Measurements from ENCODE around the gene CELSR1.

CELSR1 gene

DNA sequence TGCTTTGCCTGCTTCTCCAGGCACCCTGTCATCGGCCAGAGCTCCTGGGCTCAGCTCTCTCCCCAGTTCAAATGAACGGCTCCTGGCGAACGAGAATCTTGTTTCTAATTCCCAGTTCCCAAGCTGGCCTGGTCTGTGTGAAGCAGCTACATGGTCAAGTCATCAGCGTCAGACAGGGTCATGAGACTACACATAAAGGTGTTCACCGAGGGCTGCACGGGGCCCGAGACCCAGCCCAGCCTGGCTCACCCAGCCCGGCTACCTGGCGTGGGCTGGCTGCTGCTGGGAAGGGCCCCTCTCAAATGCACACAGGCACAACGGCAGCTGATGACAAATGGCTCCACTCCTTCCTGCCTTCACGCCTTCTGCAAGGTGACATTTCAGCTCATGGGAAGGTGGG, 14.6 kb upstream of the CELSR1 start:
- DNase-seq (ENCODE audit: low spot score), result no peak

DNA sequence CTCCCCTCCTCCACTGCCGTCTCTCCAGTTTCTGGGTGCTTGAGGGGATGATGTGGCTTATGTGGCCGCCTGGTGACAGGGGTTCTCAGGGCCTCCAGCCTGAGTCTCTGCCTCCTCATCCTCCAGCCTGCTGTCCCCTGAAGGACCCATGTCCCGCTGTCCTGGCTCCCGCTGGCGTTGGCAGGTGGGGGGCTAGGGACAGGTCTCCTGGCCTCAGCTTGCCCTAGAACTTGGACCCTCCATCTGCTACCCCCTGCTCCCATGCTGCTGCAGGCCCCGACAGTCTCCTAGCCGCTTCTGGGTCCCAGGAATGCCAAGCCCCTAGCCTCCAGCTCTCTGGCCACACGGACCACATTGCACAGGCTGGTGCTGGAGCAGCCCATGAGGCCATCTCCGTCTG, 13.9 kb upstream of the CELSR1 start:
- DNase-seq (ENCODE audit: low spot score), result no peak

DNA sequence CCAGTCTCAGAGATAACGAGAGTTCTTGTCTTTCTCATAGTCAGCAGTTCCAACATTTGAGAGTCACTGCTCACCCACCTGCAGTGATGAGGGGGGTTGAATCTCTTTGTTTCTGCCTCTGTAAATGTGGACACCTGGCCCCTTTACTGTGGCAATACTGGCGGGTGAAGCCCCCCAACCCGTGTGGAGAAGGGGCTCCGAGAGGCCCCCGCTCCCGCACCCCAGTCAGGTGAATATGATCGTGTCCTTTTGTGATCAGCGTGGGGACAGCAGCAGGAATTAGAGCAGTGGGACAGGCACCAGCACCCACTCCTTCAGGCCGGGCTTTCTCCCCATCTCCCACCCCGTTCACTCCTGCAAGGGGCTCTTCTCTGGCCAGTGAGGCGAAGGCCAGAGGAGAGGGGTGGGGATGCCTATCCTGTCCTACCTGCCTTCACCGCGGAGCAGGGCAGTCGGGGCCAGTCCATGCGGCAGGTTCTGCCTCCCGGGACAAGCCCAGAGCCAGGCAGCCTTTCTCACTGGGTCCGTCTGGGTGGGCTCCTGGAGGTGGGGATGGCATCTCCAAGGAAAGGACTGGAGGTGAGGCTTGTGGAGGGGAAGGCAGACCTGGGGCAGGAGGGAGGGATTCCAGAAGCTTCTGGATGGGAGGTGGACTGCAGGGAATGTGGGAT, 12.7 kb upstream of the CELSR1 start:
- no peak for DNase-seq (ENCODE audit: low spot score)

DNA sequence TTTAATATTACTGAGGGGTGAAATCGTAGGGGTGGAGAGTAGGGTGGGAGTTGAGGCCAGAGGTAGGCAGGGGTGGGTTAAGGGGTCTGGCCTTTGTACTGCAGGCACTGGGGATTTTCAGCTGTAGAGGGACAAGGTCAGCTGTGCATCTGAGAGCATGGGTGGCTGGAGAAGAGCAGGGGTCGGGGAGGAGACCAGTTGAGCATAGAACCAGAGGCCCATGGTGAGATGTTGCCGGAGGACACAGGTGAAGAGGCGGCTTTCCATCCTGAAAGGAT, 12.1 kb upstream of the CELSR1 start:
- DNase-seq (ENCODE audit: low spot score), result no peak

DNA sequence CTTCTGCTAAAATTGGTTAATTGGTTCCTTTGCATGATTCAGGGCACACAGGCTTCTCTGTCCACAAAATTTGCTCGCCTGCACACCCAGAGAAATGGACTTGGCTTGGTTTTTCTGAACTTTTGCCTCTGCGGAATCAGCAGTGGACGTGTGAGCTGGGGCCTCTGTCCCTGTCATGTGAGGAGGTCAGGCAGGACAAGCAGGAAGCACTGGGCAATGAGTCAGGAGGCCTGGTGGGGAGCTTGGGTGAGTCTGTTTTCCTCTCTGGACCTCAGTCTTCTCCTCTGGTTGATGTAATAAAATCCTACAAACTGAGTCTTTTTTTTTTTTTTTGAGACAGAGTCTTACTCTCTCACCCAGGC, 10.4 kb upstream of the CELSR1 start:
- no peak for DNase-seq (ENCODE audit: low spot score)

DNA sequence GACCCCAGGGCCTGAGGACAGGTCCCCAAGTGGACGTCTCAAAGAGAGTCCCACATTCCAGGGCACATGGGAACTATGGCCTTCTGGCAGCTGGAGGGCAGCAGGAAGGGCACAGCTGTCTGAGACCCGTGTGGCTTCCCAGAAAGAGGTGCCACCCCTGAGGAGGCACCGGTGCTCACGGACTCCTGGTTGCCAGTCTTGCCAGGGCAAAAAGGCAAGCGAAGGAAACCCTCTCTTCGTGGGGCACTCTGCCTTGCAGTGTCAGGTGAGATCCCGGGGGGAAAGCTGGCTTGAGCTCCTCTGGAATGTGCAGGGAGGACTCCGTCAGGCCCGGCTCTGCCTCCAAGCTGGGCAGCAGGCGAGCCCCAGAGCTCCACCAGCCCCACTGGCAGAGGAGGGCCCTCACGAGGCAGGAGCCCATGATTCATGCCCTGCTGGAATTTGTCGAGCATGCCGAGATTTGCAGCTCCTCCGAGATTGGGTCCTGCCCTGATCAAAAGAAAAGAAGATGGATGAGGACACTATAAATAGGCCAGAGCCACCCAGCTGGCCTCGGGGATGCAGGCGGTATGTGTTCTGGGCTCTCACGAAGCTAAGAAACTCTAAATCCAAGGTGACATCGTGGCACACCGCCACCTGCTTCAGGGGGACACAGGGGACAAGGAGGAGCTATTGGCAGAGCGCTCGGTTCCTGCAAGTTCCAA, 9.9 kb upstream of the CELSR1 start:
- no peak for DNase-seq (ENCODE audit: low spot score)

DNA sequence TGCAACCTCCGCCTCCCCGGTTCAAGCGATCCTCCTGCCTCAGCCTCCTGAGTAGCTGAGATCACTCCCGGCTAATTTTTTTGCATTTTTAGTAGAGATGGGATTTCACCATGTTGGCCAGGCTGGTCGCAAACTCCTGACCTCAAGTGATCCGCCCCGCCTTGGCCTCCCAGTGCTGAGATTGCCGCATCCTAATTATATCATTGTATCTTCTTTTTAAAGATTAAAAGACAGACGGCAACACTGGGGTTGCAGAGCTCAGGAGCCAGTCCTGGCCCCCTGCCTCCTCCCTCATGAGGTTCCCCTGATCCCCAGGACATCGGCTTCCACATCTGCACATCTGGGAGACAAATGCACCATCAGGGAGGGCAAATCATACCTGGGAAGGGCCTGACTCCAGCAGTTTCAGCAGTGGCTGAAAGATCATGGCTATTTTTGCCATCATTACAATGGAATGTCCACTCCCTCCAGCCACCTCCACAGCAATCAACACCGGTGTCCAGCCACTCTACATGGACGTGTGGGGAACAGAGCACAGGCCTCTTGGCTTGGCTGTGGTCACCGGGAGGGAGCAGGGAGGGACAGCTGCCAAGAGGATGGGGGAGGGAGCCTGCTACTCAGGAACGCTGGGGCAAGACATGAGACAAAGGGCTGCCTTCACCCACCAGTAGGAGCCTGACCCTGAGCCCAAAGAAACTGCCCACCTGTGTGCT, 9.2 kb upstream of the CELSR1 start:
- DNase-seq (ENCODE audit: low spot score), result no peak

DNA sequence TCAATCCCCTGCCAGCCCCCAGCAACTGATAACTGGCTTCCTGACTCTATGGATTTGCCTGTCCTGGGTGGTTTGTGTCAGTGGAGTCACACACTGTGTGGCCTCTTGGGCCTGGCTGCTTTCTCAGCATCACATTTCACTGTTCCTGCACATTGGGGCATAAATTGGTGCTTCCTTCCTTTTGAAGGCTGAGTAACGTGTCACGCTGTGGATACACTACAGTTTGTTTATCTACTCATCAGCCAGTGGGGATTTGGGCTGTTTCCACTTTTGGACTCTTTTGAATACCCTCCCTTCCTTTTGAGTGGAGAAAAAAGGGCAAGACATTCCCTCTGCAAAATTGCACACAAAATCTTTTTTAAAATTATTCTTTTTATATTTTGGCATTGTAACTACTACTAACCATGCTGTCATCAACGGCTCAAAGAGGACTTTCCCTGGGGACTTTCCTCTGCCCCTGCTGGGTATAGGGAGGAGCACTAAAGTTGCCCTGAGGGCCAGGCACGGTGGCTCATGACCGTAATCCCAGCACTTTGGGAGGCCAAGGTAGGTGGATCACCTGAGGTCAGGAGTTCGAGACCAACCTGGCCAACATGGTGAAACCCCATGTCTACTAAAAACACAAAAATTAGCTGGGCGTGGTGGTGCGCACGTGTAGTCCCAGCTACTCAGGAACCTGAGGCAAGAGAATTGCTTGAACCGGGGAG, 7.8 kb upstream of the CELSR1 start:
- no peak for DNase-seq (ENCODE audit: low spot score)

DNA sequence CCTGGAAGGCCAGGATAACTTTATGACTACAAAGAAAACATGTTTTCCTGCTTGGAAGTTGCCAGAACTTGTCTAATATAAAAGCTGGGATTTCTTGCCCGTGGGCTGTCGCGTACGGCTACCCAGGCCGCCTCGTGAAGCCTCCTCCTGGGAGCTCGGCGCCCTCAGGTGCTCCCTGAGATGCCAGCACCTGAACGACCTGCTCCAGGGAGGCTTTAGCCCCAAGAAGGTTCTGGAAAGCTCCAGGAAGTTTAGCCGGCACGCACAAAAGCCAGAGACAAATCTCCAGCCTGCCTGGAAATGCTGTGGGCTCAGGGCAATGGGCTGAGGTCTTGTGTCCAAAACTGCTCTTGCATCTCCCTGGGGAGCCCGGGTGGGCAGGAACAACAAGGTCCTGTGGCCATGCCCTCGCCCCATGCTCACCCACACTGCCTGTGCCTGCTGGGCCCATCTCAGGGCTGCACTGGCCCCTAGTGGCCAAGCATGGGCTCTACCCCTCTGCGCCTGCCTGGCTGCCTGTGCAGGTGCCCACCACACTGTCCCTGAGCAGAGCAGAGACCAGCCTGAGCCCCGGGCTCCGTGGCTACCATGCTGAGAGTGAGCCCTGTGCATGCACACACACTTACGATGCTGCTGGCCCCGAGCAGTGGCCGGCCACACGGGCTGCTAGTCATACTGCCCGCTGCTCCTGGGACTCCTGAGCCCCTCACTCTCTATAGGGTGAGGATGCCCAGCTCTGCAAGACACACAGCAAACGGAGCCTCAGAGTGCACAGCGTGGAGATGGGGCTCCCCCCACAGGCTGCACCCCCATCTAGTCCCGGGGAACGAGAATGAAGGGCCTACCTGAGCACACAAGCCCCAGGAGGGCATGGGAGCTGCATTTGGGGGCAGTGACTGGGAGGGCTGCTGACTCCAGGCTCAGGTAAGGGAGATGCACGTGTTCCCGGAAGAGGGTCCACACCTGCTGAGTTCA, 4.9 kb upstream of the CELSR1 start:
- DNase-seq (ENCODE audit: low spot score), result no peak

DNA sequence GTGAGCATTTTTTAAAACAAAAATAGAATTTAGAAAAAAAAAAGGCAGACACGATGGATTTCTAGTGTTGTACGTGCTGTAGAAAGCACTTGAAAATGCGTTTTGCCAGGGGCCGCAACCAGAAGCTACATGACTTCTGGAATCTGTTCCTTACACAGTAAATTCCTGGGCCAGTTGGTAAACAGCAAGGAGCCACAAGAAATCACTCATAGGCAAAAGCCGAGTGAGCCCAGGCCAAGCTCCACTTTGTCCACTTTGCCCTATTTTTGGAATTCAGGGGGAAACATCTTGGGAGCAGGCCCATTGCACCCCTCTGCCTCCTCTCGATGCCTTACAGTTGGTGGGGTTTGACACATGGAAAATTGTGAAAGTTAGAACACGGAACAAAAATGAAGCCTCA, 4.1 kb upstream of the CELSR1 start:
- DNase-seq (ENCODE audit: low spot score), result no peak

DNA sequence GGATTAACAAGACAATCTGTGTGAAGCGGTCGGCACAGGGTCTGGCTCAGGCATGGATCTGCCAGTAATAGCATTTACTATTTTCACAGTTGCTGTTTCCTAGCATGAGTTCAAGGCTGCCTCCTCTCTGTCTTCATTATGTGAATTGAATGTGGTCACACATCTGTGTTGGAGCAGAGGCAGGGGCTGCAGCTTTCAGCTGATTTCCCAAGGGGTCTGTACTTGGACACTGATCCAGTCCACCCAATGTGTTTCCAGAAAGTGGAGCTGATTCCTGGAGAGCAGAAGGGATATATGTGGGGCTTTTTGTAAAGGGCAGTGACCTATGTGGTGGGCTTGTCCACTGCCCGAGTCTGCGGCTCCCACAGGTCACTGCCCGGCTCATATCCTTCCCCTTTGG, 3.5 kb upstream of the CELSR1 start:
- DNase-seq (ENCODE audit: low spot score), result no peak

DNA sequence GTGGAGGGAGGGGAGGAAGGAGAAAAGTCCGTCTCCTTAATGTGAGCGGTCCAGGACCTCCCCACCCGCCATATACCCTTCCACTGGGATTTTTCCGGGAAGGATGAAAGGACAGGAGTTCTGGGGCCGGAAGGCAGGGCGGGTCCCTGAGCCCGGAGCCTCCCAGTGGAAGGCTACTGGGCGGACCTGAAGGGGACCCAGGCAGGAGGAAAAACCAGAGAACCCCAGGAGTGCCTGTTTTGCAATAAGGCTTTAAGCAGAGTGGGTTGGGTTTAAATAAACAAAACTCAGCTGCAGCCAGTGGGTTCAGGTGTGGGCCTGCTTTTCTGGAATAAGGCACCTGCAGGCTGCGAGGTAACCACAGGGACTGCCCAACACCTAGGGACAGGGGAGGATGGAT, 1.7 kb upstream of the CELSR1 start:
- DNase-seq (ENCODE audit: low spot score), result no peak

DNA sequence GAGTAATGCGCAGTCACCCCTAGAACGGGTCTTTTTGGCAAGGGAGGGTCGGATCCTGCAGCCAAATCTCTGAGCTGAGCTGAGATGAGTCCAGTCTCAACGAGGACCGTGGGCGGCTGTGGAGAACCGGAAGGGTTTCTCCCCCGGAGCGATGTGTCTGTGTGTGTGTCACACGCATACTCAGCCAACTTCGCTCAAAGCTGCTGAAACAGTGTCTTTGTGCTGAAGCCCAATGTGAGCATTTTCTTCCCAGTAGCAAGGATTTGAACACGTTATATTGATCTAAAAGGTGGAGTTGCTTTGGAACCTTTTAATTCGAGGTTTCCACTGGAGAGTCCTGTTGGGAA, 1.4 kb upstream of the CELSR1 start:
- no peak for DNase-seq (ENCODE audit: low spot score)

DNA sequence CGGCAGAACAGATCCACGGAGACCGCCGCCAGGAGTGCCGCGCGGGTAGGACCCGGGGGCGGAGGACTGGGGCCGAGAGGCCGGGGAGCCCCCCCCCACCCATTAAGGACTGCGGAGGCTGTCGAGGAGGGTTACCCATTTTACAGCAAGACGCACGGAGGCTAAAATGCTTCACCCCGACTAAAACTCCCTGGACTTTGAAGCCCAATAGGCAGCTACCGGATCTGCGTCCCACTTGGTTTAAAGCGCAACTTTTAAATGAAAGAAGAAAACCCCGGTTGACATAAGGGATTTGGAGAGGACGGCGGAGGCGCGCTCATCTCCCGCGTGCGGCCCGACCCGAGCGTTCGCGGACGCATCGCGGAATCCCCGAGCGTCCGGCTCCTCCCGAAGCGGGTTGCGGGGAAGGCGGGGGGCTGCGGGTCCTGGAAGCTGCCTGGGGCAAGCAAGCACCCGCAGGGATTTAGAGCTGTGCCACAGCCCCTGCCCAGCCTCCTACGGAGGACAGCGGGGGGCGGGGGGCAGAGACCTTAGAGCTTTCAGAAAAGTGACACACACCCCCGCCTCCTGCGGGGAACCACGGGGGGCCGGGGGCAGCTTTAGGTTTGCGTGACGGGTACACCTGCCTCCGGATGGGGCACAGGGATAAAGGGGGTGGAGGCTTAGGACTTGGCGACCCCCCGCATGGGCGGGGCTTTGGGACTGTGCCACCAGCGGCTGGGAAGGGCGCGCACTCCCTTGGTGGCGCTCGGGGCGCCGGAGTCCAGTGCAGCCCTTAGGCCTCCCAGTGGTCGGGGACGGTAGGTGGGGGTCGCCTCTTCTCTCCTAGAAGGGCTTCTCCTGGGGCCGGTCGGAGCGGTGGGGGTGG, 760 bp upstream of the CELSR1 start:
- DNase-seq (ENCODE audit: low spot score), result no peak

DNA sequence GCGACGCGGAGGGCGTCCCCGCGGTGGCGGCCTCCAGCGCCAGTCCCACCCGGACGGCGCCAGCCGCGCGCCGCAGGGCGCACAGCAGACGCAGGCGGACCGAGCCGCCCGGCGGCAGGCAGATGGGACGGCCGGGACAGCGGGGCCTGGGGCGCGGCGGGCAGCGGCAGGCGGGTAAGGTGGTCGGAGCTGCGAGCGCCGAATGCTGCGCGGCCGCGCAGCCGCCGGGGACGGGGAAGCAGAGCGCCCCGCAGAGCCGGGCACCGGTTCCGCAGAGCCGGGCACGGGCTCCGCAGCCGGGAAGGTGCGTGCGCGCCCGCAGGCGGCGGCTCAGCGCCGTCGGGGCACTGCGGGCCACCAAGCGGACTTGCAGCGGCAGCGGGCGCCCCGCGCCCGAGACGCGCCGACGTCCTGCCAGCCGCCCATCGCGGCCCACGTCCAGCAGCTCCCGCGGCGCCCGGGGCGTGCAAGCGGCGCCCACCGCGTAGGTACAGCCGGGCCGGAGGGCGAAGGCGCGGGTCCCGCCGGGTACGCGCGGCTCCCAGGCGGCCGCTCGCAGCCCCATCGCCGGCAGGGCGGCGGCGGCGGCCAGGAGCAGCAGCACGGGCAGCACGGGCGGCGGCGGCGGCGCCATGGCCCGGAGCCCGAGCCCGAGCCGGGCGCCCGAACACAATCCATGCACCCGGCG, 739 bp downstream of the CELSR1 start:
- no peak for DNase-seq (ENCODE audit: low spot score)

DNA sequence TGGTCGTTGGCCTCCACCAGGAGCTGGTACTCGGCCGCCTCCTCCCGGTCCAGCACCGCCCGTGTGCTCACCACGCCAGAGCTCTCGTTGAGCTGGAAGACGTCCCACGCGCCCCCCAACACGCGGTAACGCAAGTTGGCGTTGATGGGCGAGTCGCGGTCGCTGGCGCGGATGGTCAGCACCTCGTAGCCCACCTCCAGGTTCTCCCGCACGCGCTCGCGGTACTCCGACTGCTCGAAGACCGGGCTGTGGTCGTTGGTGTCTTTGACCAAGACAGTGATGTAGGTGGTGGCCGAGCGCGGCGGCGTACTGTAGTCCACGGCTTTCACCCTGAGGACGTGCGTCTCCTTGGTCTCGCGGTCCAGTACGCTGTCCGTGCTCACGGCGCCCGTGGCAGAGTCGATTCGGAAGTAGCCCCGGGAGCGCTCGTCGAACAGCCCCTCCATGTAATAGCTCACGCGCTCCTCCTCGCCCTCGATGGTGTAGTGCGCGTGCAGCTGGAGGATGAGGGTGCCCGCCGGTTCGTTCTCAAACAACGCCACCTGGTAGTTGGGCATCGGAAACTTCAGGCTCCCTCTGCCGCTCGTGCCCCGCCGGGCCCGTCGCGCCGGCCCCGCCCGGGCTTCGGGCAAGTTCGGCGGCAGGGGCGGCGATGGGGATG, 1.4 kb downstream of the CELSR1 start:
- no peak for DNase-seq (ENCODE audit: low spot score)

DNA sequence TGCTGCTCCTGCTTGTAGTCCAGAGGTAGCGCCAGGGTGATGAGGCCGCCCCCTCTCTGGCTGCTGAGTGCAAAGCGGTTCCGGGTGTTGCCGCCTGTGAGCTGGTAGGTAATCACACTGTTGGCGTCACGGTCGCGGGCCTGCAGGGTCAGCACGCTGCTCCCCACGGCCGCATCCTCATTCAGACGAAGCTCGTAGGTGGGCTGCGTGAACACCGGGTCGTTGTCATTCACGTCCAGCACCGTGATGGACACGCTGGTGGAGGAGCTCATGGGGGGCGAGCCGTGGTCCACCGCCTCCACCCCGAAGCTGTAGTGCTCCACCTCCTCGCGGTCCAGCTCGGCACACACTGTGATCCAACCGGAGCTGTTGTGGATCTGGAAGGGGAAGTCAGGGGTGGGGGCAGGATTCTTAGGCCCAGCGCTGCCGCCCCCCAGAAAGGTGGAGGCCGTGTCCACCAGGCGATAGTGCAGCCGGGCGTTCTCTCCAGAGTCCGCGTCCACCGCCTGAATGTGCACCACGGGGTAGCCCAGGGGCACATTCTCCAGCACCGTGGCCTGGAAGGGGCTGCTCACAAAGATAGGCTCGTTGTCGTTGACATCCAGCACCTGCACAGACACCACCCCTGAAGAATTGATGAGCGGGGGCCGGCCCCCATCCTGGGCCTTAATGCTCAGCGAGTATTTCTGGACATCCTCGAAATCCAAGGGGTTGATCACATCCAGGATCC, 2.4 kb downstream of the CELSR1 start:
- DNase-seq (ENCODE audit: low spot score), result no peak

DNA sequence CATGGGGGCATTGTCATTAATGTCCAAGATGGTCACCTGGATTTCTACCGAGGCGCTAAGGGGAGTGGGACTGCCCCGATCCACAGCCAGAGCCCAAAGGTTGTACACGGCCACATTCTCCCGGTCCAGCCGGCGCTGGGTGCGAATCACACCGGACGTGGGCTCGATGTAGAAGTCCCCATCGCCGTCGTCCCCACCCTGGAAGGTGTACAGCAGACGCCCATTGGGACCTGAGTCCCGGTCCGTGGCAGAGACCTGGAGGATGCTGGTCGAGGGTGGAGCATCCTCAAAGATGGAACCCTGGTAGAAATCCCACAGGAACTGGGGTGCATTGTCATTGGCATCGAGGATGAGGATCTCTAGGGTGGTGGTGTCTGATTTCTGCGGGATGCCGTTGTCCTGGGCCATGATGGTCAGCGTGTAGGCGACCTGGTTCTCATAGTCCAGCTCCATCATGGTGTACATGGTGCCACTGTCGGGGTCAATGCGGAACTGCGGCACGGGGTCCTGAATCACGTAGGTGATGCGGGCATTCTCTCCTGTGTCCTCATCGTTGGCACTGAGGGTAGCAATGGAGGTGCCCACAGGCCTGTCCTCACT, 3.1 kb downstream of the CELSR1 start:
- no peak for DNase-seq (ENCODE audit: low spot score)

Measured in hematopoietic multipotent progenitor cell treated with erythropoietin and hydrocortisone succinate and interleukin-3 and kit ligand, for 17 days (in vitro differentiated cells).